ENCODE measurements around the gene SLC26A11. TPM values are rescaled to one million over a fixed set of nuclear protein-coding genes. Genes with fewer than 3 reads are reported as not detected.

The SLC26A11 gene
- total RNA-seq (2014; rRNA removed; shearing (Covaris generic)) = 6.5 and 7.2 TPM in 2 replicates

DNA sequence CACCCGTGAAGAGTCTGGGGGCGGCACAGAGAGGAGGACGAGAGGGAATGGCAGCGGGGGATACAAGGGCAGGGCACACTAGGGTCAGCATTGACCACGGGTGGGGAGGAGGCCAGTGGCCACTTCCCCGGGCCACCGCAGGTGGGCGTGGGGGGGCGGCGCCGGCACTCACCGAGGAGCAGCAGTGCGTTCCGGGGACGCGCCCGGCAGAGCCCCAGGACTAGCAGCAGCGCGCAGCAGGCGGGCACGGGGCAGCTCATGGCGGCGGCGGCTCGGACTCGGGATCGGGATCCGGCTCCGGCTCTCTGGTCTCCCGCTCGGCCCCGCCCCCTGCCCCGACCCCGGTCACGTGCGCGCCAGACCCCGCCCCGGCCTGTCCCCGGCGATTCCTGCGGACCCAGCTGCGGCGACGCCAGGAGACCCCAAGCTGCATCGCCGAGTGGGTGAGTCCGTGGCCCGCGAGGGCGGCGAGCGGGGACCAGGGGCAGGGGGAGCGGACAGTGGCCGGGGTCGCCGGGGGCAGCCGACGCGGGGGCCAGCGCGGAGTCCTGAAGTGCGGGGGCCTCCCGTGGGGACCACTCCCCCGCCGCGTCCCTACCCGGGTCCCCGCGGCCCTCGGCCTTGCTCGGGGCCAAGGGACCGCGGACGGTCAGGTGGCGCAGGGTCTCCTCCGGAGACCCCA lies at the start of gene SLC26A11, which contains the start of gene SGSH:
Gene SLC26A11 (plus strand): TSS at position 374 of the 682 bp plus-strand sequence. CDS start 1,134 bp downstream, outside the sequence.
Gene SGSH (minus strand): TSS at position 280 of the 682 bp plus-strand sequence. CDS start 20 bp downstream, at position 260.

DNA sequence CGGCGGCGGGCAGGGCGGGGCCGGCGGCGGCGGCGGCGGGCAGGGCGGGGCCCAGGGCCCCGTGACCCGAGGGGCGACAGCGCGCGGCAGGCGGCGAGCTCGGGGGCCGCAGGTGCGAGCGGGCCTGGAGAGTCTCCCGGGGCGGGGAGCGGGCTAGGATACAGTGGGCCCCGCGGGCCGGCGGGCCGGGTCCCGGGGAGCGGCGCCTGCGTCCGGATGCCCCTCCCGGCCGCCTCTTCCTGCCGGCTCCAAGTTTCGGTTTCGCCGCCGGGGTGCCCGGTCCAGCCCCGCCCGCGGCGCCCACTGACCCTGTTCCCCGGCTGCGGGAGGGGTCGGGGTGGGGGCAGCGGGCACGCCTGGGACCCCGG lies 40.5 kb downstream of the SLC26A11 start, which contains the start of gene RNF213:
Gene RNF213 (plus strand): TSS at position 62 of the 368 bp plus-strand sequence. CDS start 2,830 bp downstream, outside the sequence.

Other genes starting within 250 kb of the SLC26A11 start
- 18.7 and 19.2 TPM in 2 replicates for gene TBC1D16, start 184.6 kb upstream of the SLC26A11 start, total RNA-seq (2014; rRNA removed; shearing (Covaris generic))
- 6.7 and 8.1 TPM in 2 replicates for gene CCDC40, start 183.8 kb upstream of the SLC26A11 start, total RNA-seq (2014; rRNA removed; shearing (Covaris generic))
- 45.4 and 58.6 TPM in 2 replicates for gene GAA, start 118.8 kb upstream of the SLC26A11 start, total RNA-seq (2014; rRNA removed; shearing (Covaris generic))
- 81.8 and 106 TPM in 2 replicates for gene EIF4A3, start 73.3 kb upstream of the SLC26A11 start, total RNA-seq (2014; rRNA removed; shearing (Covaris generic))
- gene CARD14, start 50.4 kb upstream of the SLC26A11 start, total RNA-seq (2014; rRNA removed; shearing (Covaris generic)) = 0.98 and 3.4 TPM in 2 replicates
- 10.5 and 19.8 TPM in 2 replicates for gene SGSH, start 94 bp upstream of the SLC26A11 start, total RNA-seq (2014; rRNA removed; shearing (Covaris generic))
- gene RNF213, start 40.4 kb downstream of the SLC26A11 start, total RNA-seq (2014; rRNA removed; shearing (Covaris generic)) = 47.0 and 55.1 TPM in 2 replicates
- gene ENDOV, start 194.7 kb downstream of the SLC26A11 start, total RNA-seq (2014; rRNA removed; shearing (Covaris generic)) = 26.6 and 33.3 TPM in 2 replicates

Measured in A375 (cell line).